HepG2 (cell line): ENCODE measurements around the gene CTLA4. TPM values are rescaled to one million over a fixed set of nuclear protein-coding genes. Genes with fewer than 3 reads are reported as not detected.

Experiments used
- ATAC-seq: fragments of 200-7000 bp; cut with Tn5 transposase; 3 replicates; pipeline ENCODE4 v1.9.1; 2020; ENCODE audit warnings: mild to moderate bottlenecking, moderate library complexity
- BruUV-seq: library from RNA; stranded (reverse); fragments of 400-500 nt; replicated peaks from 2 replicates; lab custom pipeline; 2021; lab: Mats Ljungman, UMichigan
- CTCF ChIA-PET: fragments of 300-600 bp; formaldehyde crosslinking; extraction: SDS; loops from one replicate; lab custom pipeline; 2021; ENCODE audit warnings: low total read pairs, inconsistent platforms, low intra/inter-chr PET ratio; lab: Yijun Ruan, JAX
- POLR2A ChIA-PET: fragments of 350-600 bp; sonication (Branson Sonifier 250); formaldehyde crosslinking; loops from one replicate; lab custom pipeline; 2020; ENCODE audit warnings: antibody characterized with exemption, inconsistent platforms; lab: Yijun Ruan, JAX
- DNase-seq: peaks from one replicate; pipeline ENCODE4 v3.0.0-alpha.2; 2015; ENCODE audit warnings: low spot score
- FAIRE-seq: peaks from 3 replicates; lab custom pipeline; 2011; peaks lifted over from hg19 to GRCh38; lab: Jason Lieb, UNC
- H2AFZ ChIP-seq: one replicate; pipeline ENCODE4 v1.6.1; 2011; ENCODE audit warnings: low read length, inconsistent platforms
- H3K27ac ChIP-seq: fragments of 300-600 bp; 3 replicates; pipeline ENCODE4 v1.8.0; 2011; ENCODE audit warnings: mixed run types, mild to moderate bottlenecking, mixed read lengths, low read length, inconsistent platforms; ENCODE audit not compliant: insufficient read depth; ENCODE audit errors: extremely low read length
- H3K27me3 ChIP-seq, 2 experiments: fragments of 200-600 bp in 1 of 2; 2 replicates in 1 of 2; 3 replicates in 1 of 2; pipeline versions ENCODE4 v1.6.0 to v1.8.0; 2011; ENCODE audit warnings: low read length in 2 of 2, mild to moderate bottlenecking in 2 of 2, moderate library complexity in 2 of 2, inconsistent platforms in 1 of 2; ENCODE audit not compliant: insufficient read depth in 2 of 2, control insufficient read depth in 1 of 2
- H3K36me3 ChIP-seq, 2 experiments: fragments of 200-600 bp in 1 of 2; replicated peaks in 1 of 2; 2 replicates in 1 of 2; 3 replicates in 1 of 2; pipeline versions ENCODE4 v1.5.1 to v1.8.0; 2011; ENCODE audit warnings: low read length in 2 of 2, inconsistent platforms in 1 of 2; ENCODE audit not compliant: insufficient read depth in 2 of 2, control insufficient read depth in 1 of 2
- H3K4me1 ChIP-seq: 2 replicates; pipeline ENCODE4 v1.5.1; 2012; ENCODE audit warnings: low read length, inconsistent platforms; ENCODE audit not compliant: insufficient read depth
- H3K4me2 ChIP-seq: 2 replicates; pipeline ENCODE4 v1.6.0; 2011; ENCODE audit warnings: low read depth, low read length, inconsistent platforms
- H3K4me3 ChIP-seq, 3 experiments: fragments of 200-600 bp in 1 of 3; sonication (generic), shearing (Covaris generic) in 1 of 3; replicated peaks in 1 of 3; 2 replicates each; pipeline ENCODE4 v1.5.1; 2011 to 2016; ENCODE audit warnings: low read length in 3 of 3, inconsistent platforms in 2 of 3, low read depth in 2 of 3, mild to moderate bottlenecking in 2 of 3, control low read depth in 1 of 3, mixed read lengths in 1 of 3; ENCODE audit not compliant: insufficient read depth in 1 of 3
- H3K79me2 ChIP-seq: one replicate; pipeline ENCODE4 v1.6.1; 2011; ENCODE audit warnings: low read length, inconsistent platforms; ENCODE audit not compliant: insufficient read depth
- H3K9ac ChIP-seq: 2 replicates; pipeline ENCODE4 v1.6.0; 2011; ENCODE audit warnings: mild to moderate bottlenecking, low read depth, low read length, inconsistent platforms; ENCODE audit not compliant: insufficient read depth
- H3K9me3 ChIP-seq: 2 replicates; pipeline ENCODE4 v1.5.1; 2012; ENCODE audit warnings: mild to moderate bottlenecking, low read length
- H4K20me1 ChIP-seq: 2 replicates; pipeline ENCODE4 v1.6.0; 2011; ENCODE audit warnings: inconsistent platforms, mild to moderate bottlenecking, low read length, moderate library complexity; ENCODE audit not compliant: insufficient read depth
- GABPB1 ChIP-seq: IDR thresholded peaks from 2 replicates; pipeline ENCODE4 v1.6.1; 2016; ENCODE audit warnings: mild to moderate bottlenecking, missing genetic modification reagents, moderate library complexity, missing compliant biosample characterization
- PAXIP1 ChIP-seq: sonication (generic); formaldehyde crosslinking; conservative IDR thresholded peaks from 2 replicates; pipeline ENCODE4 v1.4.0; 2020; ENCODE audit warnings: mild to moderate bottlenecking, missing genetic modification reagents, moderate library complexity
- SMYD3 ChIP-seq: sonication (generic); formaldehyde crosslinking; IDR thresholded peaks from 2 replicates; pipeline ENCODE4 v1.8.1; 2023; ENCODE audit warnings: mild to moderate bottlenecking, missing genetic modification reagents
- ZNF451 ChIP-seq: sonication (generic); formaldehyde crosslinking; IDR thresholded peaks from 2 replicates; pipeline ENCODE4 v1.5.0; 2020; ENCODE audit warnings: mild to moderate bottlenecking, missing genetic modification reagents
- WGBS: methylation state at CpG from one replicate; pipeline ENCODE4 v1.1.6; 2017; ENCODE audit warnings: low lambda C conversion rate; 5-methylcytosine and 5-hydroxymethylcytosine counted together
- in situ Hi-C: cut with HindIII; loops from 2 replicates; pipeline ENCODE4 v1.10.0; 2017; ENCODE audit warnings: low pct_unique_long_range_greater_than_20kb; ENCODE audit not compliant: extremely low pct_ligation_motif_present
- intact Hi-C: fragments of 100-400 bp; cut with micrococcal nuclease; formaldehyde crosslinking; loops from one replicate; pipeline ENCODE4 v1.10.0; 2022; ENCODE audit not compliant: unreplicated experiment
- polyA plus RNA-seq, 8 experiments: library from polyadenylated mRNA; depleted of rRNA in 3 of 8; stranded (reverse) in 7 of 8; unstranded in 1 of 8; fragments of >200 nt; fragmentation: Illumina TruSeq in 4 of 8; extraction: Trizol in 4 of 8; gene quantifications; 2 replicates each; pipeline versions ENCODE4 v1.2.1 to v1.2.3, GENCODE V29; 2011 to 2016; ENCODE audit warnings: low read depth in 4 of 8, missing spikeins in 1 of 8, mixed read lengths in 1 of 8; ENCODE audit not compliant: insufficient read depth in 1 of 8
- total RNA-seq, 5 experiments: library from RNA; depleted of rRNA; stranded (reverse); fragments of >200 nt; fragmentation: Illumina TruSeq; extraction: Trizol; gene quantifications; 2 replicates each; pipeline ENCODE4 v1.2.3, GENCODE V29; 2016; ENCODE audit warnings: low read depth in 1 of 5

The CTLA4 gene
- total and polyA plus RNA-seq, 2 of the 13 experiments (the other 11 are each of a cell fraction or from before 2014, with no cell fraction given) = 0.16 TPM; not detected in 1

- Histone ChIP-seq H3K4me3 (no peak overlapping the region), H3K27ac (no peak overlapping the region), H3K36me3 (no peaks in the 10 kb centered on the region), H3K79me2 (no peaks in the 10 kb centered on the region), H3K27me3 (no peaks in the 10 kb centered on the region), H3K4me1 (peaks cover 14% of the 10 kb centered on the region; the same call in 1 of the 2 replicates), H3K9ac (no peak overlapping the region), H3K9me3 (no peaks in the 10 kb centered on the region), H2AFZ (no peak overlapping the region), H3K4me2 (no peak overlapping the region), H4K20me1 (no peaks in the 10 kb centered on the region)
- in situ Hi-C loops = loop anchor here (25.0 kb wide), 1 partner anchor 1071 kb away; no protein-coding TSS in a partner anchor
- no TSS peak for BruUV-seq
- WGBS = 59% methylated on average over 6 of the region's 6 CpGs
- no peak for ATAC-seq
- no peak for DNase-seq
- POLR2A ChIA-PET = no interaction called here
- no peak for FAIRE-seq
- intact Hi-C loops = loop anchor here (5.0 to 10.0 kb wide), 2 partner anchors 91 to 1073 kb away; no protein-coding TSS in a partner anchor
- no peak for TF ChIP-seq SMYD3 (CRISPR knock-in tag)
- TF ChIP-seq PAXIP1 (CRISPR knock-in tag) = no peak
- TF ChIP-seq ZNF451 (CRISPR knock-in tag) = no peak
- no peak for TF ChIP-seq GABPB1 (CRISPR knock-in tag)
- CTCF ChIA-PET = interaction anchor here (2.1 kb wide), 1 partner anchor 424 kb away, joined by 10 read pairs; no protein-coding TSS in a partner anchor
Observed at GRCh38 chr2:203908066-203908796, 40.7 kb downstream of the CTLA4 start.
